Fibroblast of lung (primary cell): ENCODE measurements around the gene ADRB2.

Experiments
- EZH2 ChIP-seq: IDR thresholded peaks from 2 replicates; pipeline ENCODE4 v1.5.1; 2012; ENCODE audit warnings: low read length, control low read depth, mild to moderate bottlenecking; ENCODE audit errors: missing control alignments
- TF ChIP-seq, protein P1 (sequence below), 2 donors: IDR thresholded peaks in 1 of 2; conservative IDR thresholded peaks in 1 of 2; 1 replicate in 1 of 2; 2 replicates in 1 of 2; pipeline ENCODE4 v1.5.1; 2011 to 2012; ENCODE audit warnings: low read length in 2 of 2, control low read depth in 1 of 2, inconsistent platforms in 1 of 2, low read depth in 1 of 2, mild to moderate bottlenecking in 1 of 2

DNA sequence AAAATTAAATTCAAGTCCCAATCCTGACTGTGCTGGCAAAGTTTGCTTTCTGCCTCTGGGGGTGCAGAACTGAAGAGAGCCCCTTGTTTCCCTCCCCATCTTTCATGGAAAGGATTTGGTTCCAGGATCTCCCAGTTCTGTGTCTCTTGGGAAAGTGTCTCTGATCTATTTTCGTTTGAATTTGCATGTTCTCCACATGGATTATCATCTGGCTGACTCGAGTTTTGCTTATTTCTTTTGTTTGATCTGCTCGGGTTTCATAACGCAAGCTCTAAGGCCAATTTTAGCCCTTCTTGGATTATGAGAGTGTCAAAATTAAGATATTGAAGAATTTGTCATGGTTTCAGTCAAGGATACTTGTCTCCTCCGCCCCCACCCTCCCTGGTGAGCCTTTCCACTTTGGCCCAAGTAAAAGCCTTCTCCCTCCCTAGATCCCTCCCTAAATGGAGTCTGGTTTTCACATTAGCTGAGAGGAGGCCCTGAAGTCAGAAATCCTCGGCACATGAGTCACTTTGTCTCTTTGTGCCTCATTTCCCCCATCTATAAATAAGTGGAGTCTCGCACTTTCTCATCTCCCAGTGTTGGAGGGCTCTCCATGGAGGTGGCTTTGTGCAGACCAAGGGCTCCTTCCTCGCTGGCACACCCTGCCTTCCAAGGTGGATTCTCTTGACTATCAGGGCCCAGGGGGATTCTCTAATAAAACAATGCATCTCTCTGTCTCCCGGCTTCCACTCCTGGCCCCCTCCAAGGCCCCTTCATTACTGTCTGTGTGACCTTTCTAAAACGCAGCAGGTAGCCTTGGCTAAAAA, 17.3 kb downstream of the ADRB2 start:
- TF ChIP-seq, protein P1, sequence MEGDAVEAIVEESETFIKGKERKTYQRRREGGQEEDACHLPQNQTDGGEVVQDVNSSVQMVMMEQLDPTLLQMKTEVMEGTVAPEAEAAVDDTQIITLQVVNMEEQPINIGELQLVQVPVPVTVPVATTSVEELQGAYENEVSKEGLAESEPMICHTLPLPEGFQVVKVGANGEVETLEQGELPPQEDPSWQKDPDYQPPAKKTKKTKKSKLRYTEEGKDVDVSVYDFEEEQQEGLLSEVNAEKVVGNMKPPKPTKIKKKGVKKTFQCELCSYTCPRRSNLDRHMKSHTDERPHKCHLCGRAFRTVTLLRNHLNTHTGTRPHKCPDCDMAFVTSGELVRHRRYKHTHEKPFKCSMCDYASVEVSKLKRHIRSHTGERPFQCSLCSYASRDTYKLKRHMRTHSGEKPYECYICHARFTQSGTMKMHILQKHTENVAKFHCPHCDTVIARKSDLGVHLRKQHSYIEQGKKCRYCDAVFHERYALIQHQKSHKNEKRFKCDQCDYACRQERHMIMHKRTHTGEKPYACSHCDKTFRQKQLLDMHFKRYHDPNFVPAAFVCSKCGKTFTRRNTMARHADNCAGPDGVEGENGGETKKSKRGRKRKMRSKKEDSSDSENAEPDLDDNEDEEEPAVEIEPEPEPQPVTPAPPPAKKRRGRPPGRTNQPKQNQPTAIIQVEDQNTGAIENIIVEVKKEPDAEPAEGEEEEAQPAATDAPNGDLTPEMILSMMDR (conservative IDR thresholded peaks at IDR 0.05 in 1 of 2, IDR thresholded peaks at IDR 0.05 in 1 of 2; ENCODE audit: low read depth in 1 of 2, low read length in 2 of 2): no peak
- no peak for TF ChIP-seq EZH2
